HL-60/S4 (cell line): ENCODE measurements around the gene TRPM3.

Experiments used
- in situ Hi-C: fragments of 300-500 bp; cut with MboI; formaldehyde crosslinking; loops from 2 replicates; pipeline ENCODE4 v1.14.3; 2022; ENCODE audit warnings: low sequenced_read_pairs

The TRPM3 gene

DNA sequence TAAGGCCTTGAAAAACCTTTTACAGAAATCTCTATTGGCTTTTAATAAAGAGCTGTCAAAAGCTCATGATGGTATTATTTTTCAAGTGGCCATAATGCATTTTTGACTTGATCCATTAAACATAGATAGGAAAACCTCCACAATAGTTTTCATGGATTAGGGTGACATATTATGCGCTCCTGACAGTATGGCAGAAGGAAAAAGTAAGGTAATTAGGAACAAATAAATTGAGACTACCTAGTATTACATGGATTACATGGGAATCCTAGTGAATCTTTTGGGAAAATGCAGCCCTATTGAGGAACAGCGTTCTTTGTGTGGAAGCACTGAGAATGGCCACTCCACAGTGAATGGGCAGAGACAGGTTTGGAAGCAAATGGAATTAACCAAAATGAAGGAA is 171.2 kb downstream of the TRPM3 start:
- in situ Hi-C loops = no loop called here

DNA sequence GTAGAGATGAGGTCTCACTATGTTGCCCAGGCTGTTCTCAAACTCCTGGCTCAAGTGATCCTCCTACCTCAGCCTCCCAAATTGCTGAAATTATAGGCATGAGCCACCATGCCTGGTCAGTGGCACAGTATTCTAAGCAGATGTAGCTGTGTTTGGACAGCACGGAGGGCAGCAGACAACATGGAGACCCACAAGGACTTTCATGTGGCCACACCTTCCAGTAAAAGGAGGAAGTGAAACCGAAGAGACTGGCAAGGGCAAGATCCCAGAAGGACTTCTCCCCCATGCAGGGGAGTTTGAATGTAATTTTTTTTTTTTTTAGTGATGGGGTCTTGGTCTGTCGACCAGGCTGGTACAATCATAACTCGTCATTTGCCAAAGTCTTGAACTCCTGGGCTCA is 172.2 kb downstream of the TRPM3 start:
- in situ Hi-C loops = no loop called here

DNA sequence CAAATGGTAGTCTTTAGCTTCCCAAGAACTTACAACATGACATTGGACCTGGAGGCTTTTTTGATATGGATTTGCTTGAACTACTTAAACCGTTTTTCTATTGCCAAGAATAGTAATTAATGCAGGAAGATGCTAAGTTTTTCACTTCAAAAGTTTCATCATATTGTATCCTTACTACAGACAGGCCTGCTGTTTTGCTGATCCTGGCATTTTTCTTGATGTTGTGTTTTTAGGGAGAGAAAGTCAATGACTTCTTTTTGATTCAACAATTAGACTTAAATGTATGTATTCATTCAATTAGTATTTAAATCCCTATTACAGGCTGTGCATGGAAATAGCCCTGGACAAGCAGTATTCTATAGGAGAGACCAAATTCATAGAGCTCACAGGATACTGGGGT is 172.7 kb downstream of the TRPM3 start:
- in situ Hi-C loops = no loop called here

DNA sequence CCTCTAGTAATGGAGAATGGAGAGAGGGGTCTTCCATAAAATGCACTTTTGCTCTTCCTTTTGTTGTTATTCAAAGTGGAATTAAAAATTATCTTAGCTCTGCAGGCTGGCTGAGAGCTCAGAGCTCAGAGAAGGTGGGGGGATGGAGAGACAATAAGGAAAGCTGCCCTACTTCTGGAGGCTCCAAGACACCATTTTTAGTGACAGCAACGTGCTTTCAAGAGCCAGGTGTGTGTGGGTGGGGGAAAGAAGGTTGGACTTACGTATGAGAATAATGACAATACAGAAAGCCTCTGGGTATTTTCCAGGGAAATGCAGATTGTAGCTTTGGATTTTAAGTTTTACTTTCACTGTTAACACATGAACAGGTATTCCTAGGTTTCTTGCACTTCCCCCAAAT is 173.9 kb downstream of the TRPM3 start:
- in situ Hi-C loops = no loop called here

DNA sequence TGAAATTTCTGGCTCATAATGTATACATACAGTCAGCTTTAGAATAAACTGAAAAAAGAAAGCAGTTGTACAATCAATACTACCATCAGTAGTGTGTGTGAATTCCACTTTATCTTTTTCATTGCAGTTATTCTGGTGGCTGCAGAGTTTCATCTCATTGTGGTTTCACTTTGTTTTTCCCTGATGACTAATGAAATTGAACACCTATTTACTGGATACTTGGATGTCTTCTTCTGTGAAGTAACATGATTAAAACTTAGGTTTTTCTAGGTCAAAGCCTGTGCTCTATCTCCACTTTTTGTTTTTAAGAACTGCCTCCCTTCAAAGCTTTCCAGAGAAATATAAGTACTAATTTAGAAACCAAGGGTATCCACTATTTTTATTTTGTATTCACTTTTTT is 174.3 kb downstream of the TRPM3 start:
- in situ Hi-C loops = no loop called here

DNA sequence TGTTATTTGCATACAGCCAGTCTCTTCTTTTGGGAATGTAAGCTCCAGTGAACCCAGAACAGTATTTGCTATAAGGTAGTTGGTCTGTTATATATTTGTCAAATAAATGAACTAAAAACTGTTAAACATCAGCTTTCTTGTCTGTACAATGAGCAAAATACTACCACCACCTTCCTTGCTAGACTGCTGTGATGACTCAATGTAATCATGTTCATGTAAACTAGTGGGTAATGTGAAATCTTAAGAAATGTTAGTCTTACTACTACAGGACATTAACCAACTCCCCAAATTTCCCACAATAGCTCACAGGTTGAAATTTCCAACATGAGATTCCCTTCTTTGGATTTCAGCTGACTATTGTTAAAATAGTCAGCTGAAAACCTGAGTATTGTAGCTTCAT is 176.1 kb downstream of the TRPM3 start:
- in situ Hi-C loops = no loop called here

DNA sequence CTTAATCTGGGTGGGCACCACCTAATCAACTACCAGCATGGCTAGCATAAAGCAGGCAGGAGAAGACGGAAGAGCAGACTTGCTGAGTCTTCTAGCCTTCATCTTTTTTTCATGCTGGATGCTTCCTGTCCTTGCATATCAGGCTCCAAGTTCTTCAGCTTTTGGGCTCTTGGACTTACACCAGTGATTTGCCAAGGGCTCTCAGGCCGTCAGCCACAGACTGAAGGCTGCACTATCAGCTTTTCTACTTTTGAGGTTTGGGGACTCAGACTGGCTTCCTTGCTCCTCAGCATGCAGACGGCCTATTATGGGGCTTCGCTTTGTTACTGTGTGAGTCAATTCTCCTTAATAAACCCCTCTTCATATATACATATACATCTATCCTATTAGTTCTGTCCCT is 180.2 kb downstream of the TRPM3 start:
- in situ Hi-C loops = no loop called here

DNA sequence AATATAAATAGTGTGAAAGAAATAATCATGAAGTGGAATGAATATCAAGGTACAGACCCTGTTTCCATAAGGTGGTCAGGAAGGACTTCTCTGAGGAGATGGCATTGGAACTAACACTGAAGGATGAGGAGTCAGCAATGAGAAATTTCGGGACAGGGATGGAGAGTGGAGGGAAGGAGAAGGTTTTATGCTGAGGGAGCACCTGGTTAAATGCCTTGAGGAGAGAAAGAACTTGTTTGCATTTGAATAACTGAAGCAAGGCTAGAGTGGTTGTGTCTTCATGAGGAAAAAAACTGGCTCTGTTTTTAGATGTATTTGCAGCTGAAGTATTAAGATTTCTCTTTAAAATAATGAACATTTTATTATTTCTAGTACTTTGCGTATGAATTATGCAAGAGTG is 180.8 kb downstream of the TRPM3 start:
- in situ Hi-C loops = no loop called here

DNA sequence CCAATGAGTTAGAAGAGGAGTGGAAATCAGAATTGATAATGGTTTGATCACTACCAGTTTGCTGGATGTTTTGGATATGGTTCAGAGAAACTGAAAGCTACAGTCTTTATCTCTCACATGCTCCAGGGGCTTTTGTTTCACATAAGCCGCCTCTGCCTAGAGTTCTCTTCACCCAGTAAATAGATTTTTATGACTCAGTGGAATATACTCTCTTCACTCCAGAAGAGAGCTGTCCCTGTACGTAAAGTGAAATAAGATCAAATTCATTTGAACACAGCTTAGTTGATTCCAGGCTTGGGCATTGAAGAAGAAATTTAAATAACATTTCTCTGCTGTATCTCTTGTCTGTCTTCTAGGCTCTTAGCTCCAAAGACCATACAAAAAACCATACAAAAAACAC is 184.9 kb downstream of the TRPM3 start:
- in situ Hi-C loops = no loop called here

DNA sequence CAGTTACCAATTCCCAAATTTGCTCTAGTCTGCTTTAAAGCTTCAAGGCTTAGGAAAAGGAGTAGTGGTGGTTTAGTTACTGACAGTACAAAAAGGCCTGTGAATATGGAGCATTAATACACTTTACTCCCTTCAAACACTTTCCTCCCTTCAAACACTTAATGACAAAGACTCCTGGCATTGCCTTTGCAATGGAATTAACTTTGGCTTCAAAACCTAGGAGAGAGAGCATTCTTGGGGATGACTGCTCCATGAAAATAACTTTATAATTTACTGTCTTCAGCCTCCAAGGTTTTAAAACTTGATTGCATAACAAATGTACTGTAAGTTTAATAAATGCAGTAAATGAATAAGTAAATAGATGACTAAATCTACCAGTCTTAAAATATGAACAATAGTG is 185.6 kb downstream of the TRPM3 start:
- in situ Hi-C loops = no loop called here

DNA sequence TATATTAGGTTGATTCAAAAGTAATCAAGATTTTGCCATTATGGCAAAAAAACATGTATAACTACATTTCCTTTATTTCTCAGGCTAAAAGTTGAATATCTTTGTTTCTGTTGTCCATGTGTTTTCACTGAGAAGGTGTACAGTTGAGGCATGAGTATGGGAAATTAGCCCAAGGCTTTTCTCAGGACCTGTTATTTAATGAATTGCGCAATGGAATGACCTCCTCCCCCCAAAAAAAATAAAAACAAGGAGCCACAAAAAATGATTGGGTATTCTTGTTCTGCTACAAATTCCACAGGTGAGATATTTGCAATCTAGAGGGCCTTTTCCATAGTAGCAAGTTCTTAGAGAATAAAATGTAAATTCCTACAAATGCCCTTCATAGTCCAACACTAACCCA is 186.8 kb downstream of the TRPM3 start:
- in situ Hi-C loops = no loop called here

DNA sequence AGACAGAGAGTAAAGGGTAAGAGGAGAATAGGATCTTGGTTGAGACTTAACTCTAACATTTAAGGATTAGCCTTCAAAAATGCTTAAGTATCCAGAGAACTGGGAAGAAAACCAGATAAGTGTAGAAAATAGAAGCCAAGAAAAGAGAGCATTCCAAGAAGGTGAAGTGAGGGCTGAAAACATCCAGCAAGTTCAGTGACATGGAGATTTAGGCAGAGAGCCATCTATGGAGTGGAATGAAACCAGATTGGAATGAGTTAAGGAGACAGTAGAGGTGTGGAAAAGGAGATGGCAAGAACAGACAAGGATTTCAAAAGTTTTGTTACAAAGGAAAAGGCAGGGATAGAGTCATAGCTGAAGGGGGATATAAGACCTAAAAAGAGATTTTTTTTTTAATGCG is 188.1 kb downstream of the TRPM3 start:
- in situ Hi-C loops = no loop called here

DNA sequence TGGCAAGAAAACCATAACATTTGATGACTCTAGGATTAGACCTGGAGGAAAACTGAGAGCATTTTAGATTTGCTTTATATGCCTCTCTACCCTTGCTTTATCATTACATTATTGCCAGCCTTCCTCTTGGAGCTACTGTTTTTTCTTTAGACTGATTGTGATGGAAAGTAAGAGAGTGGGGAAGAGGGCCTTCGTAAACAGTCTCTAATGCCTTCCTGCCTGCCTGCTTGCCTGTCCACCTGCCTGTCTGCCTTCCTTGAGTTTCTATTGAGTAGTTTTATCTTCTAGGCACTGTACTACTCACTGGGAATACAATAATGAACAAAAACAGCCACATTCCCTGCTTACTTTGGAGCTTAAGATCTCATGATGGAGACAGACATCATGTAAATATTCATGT is 189.3 kb downstream of the TRPM3 start:
- in situ Hi-C loops = no loop called here

DNA sequence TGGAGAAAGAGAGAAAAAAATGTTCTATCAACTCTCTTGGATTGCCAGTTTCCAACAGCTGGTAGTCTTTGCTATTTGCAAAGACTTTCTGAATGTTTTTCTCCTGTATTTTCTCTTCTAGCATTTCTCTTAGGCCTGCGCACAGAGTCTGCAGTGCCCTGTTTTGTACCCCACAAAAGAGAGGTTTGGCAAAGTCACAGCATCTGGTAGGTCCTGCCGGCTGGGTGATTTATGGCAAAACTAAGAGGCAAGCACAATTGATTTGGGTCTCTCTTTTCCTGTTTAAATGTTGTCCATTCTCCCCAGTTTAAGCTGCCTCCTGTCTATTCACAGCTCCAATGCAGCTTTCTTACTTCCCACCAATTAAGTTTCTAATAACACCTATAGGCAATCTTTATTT is 193.9 kb downstream of the TRPM3 start:
- in situ Hi-C loops = no loop called here

DNA sequence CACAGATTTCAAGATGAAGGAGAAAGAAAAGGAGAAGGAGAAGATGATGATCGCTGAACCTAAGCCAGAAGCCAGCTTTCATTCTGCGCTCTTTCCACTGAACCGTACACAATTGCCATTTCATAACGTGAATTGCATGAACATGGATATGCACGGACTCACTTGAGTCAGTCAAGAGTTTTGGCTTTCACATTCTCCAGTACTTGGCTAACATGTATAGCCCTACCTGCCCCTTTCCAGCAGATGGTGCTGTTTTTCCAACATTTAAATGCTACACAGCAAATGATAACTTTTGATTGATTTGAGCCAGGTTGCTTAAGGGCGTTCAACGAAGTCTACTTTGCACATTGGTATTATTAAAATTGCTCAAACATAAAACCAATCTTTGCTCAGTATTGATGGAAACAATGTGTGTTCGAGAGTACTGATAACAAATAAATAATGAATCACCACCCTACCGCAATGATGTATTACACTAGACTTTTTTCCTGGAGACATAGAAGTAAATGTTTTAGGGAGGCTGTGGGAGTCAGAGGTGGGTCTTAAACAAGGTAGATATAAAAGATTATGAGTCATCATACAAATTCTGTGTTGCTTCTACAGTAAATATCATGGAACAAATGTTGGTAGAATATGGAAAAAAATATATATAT is 196.4 kb downstream of the TRPM3 start:
- in situ Hi-C loops = no loop called here

DNA sequence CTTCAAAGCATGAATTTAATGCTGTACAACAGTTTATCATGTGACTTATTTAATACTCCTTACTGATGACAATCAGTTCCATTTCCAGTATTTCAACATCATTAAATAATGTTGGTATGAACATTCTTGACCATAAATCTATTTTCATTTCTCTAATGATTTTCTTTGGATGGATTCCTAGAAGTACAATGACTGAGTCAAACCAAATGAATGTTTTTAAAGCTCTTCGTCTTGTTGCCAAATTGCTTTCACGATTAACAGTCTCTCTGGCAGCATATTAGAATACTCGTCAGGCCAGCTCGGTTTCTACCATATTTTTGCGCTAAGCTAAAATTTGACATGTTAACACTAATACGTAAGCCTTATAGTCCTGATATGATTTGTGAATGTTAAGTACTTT is 197.0 kb downstream of the TRPM3 start:
- in situ Hi-C loops = no loop called here

DNA sequence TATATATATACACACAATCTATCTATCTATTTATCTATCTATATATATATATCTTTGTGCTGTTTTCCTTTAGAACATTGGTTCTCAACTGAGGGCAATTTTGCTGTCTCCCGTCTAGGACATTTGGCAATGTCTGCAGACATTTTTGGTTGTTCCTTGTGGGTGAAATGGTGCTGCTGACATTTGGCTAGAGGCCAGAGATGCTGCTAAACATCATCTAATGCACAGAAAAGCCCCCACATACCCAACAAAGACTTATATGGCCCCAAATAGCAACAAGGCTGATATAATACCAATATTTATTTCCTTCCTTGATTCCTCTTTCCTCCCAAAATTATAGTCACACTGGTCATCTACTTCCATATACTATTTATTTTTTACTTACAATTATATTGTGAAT is 197.5 kb downstream of the TRPM3 start:
- in situ Hi-C loops = no loop called here

DNA sequence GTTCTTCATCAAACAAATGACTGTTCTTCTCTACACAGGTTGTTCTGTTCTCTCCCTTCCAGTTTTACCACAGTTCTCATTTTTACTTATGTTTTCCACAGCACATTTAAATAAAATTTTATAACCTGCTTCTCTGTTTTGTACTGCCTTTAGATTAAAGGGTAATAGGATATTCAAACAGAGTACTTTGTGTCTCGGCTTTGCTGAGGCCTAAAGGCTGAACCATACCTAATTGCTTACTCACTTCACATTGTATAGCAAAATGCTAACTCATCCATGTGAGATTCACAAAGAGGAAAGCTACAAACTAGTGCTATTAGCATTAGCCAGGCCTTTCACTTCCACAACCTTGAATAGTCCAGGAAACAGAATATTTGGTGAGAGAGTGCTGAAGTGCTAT is 200.3 kb downstream of the TRPM3 start:
- in situ Hi-C loops = no loop called here

DNA sequence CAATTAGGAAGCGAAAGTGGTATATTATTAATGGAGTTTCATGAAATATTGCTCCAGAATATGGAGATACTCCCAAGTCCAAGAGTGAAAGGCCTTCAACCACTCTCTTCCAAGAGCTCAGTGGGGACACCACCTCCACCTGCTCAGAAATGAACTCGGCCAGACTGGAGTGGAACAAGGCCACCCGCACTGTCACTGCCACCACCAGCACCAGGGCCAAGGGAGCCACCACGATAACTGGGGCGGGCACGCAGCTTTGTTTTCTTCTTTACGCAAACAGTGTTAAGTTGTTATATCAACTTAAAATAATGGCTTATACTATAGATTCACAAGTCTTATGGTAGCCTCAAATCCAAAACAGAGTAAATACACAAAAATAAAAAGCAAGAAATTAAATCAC is 204.1 kb downstream of the TRPM3 start:
- in situ Hi-C loops = no loop called here

DNA sequence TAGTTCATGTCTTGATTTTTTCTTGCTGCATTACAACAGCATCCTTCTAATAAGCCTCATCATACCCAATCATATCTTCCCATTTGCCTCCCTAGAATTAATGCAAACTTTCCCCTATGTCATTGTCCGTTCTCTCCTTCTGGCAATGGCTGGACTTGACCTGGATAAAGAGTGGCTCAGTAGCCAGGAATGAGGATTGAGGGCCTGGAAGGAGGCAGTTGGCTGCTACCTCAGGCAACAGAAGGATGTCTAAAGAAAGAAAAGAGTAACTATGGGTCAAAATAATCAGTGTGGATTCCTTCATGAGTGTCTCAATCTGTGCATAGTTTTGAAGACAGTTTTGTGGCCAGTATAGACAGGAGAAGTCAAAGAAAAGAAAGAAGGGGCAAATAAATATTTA is 209.6 kb downstream of the TRPM3 start:
- in situ Hi-C loops = no loop called here

DNA sequence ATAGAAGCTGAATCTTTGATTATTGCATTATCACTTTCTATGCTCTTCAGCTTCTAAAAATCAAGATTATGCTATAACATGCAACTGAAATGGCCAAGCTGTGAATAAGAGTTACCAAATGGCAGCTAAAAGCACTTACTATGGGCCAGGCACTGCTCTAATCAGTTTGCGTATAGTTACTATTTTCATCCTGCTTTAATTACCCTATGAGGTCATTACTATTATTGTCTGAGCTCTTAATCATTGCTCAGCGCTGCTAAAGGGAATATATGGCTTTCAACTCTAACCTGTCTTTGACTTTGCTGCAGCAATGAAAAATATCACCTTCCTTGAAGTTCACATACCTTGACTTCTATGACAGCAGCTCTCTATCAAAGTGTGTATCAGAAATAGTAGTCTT is 210.8 kb downstream of the TRPM3 start:
- in situ Hi-C loops = no loop called here

DNA sequence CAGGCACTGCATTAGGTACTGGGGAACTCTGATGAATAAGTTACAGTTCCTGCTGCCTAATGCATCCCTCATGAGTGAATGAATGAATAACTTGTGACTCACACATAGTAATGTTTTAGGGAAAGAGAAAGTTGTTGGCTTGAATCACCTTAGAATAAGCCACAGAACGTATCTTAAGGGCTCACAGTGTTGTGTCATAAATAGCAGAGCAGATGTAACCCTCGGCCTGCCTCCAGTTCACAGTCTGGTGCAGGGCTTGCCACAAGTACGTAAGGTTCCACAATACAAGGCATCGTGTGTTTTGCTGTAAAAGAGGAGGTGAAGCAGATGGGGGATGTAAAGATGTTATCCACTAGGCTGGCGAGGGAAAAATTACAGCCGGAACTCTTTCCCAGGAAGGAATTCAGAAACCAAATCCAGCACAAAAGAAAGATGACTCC is 218.7 kb downstream of the TRPM3 start:
- in situ Hi-C loops = no loop called here

DNA sequence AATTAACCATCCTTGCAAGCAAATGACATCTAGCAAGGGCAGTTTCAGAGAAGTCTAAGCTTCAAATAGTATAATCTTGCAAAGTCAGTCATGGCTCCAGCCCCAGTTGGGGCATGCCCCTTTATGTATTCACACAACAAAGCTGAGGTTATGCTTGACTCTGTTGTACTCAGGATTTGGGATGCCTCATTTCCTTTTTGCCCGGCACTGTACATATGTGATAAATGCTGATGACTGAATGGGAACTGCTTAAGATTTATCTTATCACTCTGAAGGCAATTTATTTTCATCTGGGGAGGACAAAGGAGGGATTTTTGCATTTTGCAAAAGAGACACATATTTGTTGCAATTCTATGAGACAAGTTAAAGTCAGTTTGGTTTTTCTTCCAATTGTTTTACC is 219.2 kb downstream of the TRPM3 start:
- in situ Hi-C loops = no loop called here

DNA sequence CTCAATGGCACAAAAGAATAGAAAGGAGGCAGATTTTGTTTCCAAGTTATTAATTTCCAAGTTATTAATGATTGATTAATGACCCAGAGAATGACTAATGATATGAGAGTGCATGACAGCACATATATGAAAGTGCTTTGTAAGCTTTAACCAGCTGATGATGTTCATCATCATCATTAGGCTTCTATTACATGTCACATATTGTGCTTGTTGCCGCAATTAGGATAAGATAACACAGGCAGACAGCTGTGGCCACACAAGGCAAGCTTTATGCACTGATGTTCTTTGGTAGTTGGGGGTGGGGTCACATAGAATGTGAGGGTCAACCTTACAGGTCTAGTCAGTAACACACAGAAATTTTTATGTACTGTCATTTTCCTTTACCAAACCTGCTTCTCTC is 219.7 kb downstream of the TRPM3 start:
- in situ Hi-C loops = no loop called here
